A204.1 (cell line): ENCODE data around the gene PARD6B.

Experiments used
- FAIRE-seq: peaks from 2 replicates; lab custom pipeline; 2012; peaks lifted over from hg19 to GRCh38; lab: Jason Lieb, UNC

The PARD6B gene

GRCh38 chr20:50724112-50724725 is 7.2 kb upstream of the PARD6B start:
- no peak for FAIRE-seq

- no peak for FAIRE-seq
Observed at GRCh38 chr20:50724851-50725723, 6.3 kb upstream of the PARD6B start.

GRCh38 chr20:50725724-50726005 is 5.7 kb upstream of the PARD6B start:
- no peak for FAIRE-seq

GRCh38 chr20:50726955-50727791 is 4.2 kb upstream of the PARD6B start:
- no peak for FAIRE-seq

- FAIRE-seq = no peak
Observed at GRCh38 chr20:50727792-50728485, 3.4 kb upstream of the PARD6B start.

GRCh38 chr20:50728486-50728980 is 2.8 kb upstream of the PARD6B start:
- FAIRE-seq = no peak

GRCh38 chr20:50728981-50729874 is 2.2 kb upstream of the PARD6B start:
- FAIRE-seq = no peak

GRCh38 chr20:50729901-50730764 is 1.2 kb upstream of the PARD6B start:
- no peak for FAIRE-seq

- no peak for FAIRE-seq
Observed at GRCh38 chr20:50730765-50731054, 670 bp upstream of the PARD6B start.

GRCh38 chr20:50731930-50732690 is 730 bp downstream of the PARD6B start:
- no peak for FAIRE-seq

- FAIRE-seq = no peak
Observed at GRCh38 chr20:50733644-50734349, 2.4 kb downstream of the PARD6B start.

GRCh38 chr20:50734730-50735679 is 3.6 kb downstream of the PARD6B start:
- no peak for FAIRE-seq

GRCh38 chr20:50735813-50736212 is 4.4 kb downstream of the PARD6B start:
- FAIRE-seq = no peak

- FAIRE-seq = no peak
Observed at GRCh38 chr20:50737352-50737751, 6.0 kb downstream of the PARD6B start.

- FAIRE-seq = no peak
Observed at GRCh38 chr20:50743087-50743486, 11.7 kb downstream of the PARD6B start.

- no peak for FAIRE-seq
Observed at GRCh38 chr20:50744143-50744792, 12.9 kb downstream of the PARD6B start.

- FAIRE-seq = no peak
Observed at GRCh38 chr20:50745634-50746137, 14.3 kb downstream of the PARD6B start.
